RWPE2 (cell line): Measurements from ENCODE around the gene FGD4.

Source experiments
- ATAC-seq: fragments of 200-7000 bp; cut with Tn5 transposase; 3 replicates; pipeline ENCODE4 v1.9.1; 2021; ENCODE audit warnings: low read depth
- DNase-seq: peaks from one replicate; pipeline ENCODE4 v3.0.0-alpha.2; 2020; ENCODE audit warnings: low spot score
- H3K27ac ChIP-seq: fragments of 450-650 bp; 2 replicates; pipeline ENCODE4 v1.5.1; 2017; ENCODE audit warnings: mild to moderate bottlenecking; ENCODE audit not compliant: poor library complexity, severe bottlenecking
- H3K27me3 ChIP-seq: fragments of 250-450 bp; sonication (Bioruptor Pico); 2 replicates; pipeline ENCODE4 v1.5.1; 2021; ENCODE audit warnings: mild to moderate bottlenecking, moderate library complexity; ENCODE audit not compliant: insufficient read depth, poor library complexity, severe bottlenecking
- H3K36me3 ChIP-seq: fragments of 250-450 bp; sonication (Bioruptor Pico); 2 replicates; pipeline ENCODE4 v1.5.1; 2020; ENCODE audit warnings: low read depth, mild to moderate bottlenecking, moderate library complexity
- H3K4me1 ChIP-seq: fragments of 250-450 bp; sonication (Bioruptor Pico); 2 replicates; pipeline ENCODE4 v1.5.1; 2021; ENCODE audit warnings: mild to moderate bottlenecking, moderate library complexity; ENCODE audit not compliant: insufficient read depth, poor library complexity, severe bottlenecking
- H3K4me3 ChIP-seq: fragments of 250-450 bp; sonication (Bioruptor Pico); 2 replicates; pipeline ENCODE4 v1.5.1; 2021; ENCODE audit warnings: mild to moderate bottlenecking, moderate library complexity; ENCODE audit not compliant: severe bottlenecking
- H3K9me3 ChIP-seq: fragments of 250-450 bp; sonication (Bioruptor Pico); 2 replicates; pipeline ENCODE4 v1.5.1; 2021; ENCODE audit warnings: mild to moderate bottlenecking, moderate library complexity; ENCODE audit not compliant: severe bottlenecking
- CTCF ChIP-seq: fragments of 450-650 bp; IDR thresholded peaks from one replicate; pipeline ENCODE4 v1.5.1; 2017; ENCODE audit warnings: mild to moderate bottlenecking, moderate library complexity; ENCODE audit not compliant: poor library complexity, severe bottlenecking

Gene FGD4

GRCh38 chr12:32497864-32498263, 98.5 kb downstream of the FGD4 start:
- H3K36me3 ChIP-seq: no peaks in the 10 kb centered on the region
- peaks cover 9% of the 10 kb centered on the region for H3K4me1 ChIP-seq
- no peak overlapping the region for H3K27ac ChIP-seq
- no peak for DNase-seq
- no peak for ATAC-seq
- no peak overlapping the region for H3K4me3 ChIP-seq
- TF ChIP-seq CTCF: no peak
- no peaks in the 10 kb centered on the region for H3K9me3 ChIP-seq
- H3K27me3 ChIP-seq: no peaks in the 10 kb centered on the region

- DNase-seq (no peak), ATAC-seq (no peak)
- Histone ChIP-seq H3K4me1 (peaks cover 19% of the 10 kb centered on the region), H3K27ac (no peak overlapping the region), H3K36me3 (no peaks in the 10 kb centered on the region), H3K4me3 (no peak overlapping the region), H3K9me3 (no peaks in the 10 kb centered on the region), H3K27me3 (no peaks in the 10 kb centered on the region)
- TF ChIP-seq CTCF: no peak
Observed at GRCh38 chr12:32499048-32499447, 99.7 kb downstream of the FGD4 start.

- Histone ChIP-seq H3K27me3 (no peaks in the 10 kb centered on the region), H3K36me3 (no peaks in the 10 kb centered on the region), H3K9me3 (no peaks in the 10 kb centered on the region), H3K4me3 (no peak overlapping the region), H3K4me1 (peaks cover 28% of the 10 kb centered on the region), H3K27ac (no peak overlapping the region)
- DNase-seq (no peak), ATAC-seq (peak; percentile 62)
- no peak for TF ChIP-seq CTCF
Observed at GRCh38 chr12:32501835-32502333, 102.5 kb downstream of the FGD4 start.

- no peak for DNase-seq
- no peaks in the 10 kb centered on the region for H3K27me3 ChIP-seq
- H3K36me3 ChIP-seq: no peaks in the 10 kb centered on the region
- H3K9me3 ChIP-seq: no peaks in the 10 kb centered on the region
- peak; percentile 49; the same call in 2 of the 3 replicates for ATAC-seq
- peaks cover 28% of the 10 kb centered on the region for H3K4me1 ChIP-seq
- no peak overlapping the region for H3K27ac ChIP-seq
- H3K4me3 ChIP-seq: no peak overlapping the region
- no peak for TF ChIP-seq CTCF
Observed at GRCh38 chr12:32502693-32503502, 103.5 kb downstream of the FGD4 start.

GRCh38 chr12:32503730-32504129, 104.4 kb downstream of the FGD4 start:
- H3K4me1 ChIP-seq: peaks cover 28% of the 10 kb centered on the region
- H3K9me3 ChIP-seq: no peaks in the 10 kb centered on the region
- H3K27ac ChIP-seq: no peak overlapping the region
- H3K27me3 ChIP-seq: no peaks in the 10 kb centered on the region
- no peak for TF ChIP-seq CTCF
- ATAC-seq: no peak
- DNase-seq: no peak
- no peak overlapping the region for H3K4me3 ChIP-seq
- no peaks in the 10 kb centered on the region for H3K36me3 ChIP-seq
